NK-92 treated with Interleukin-12 subunit alpha and Interleukin-12 subunit beta, amount 100 ng/mL, for 24 hours (cell line): ENCODE measurements around the gene ECE1.

ENCODE experiments used
- DNase-seq: peaks from one replicate; lab custom pipeline; 2025; lab: John Stamatoyannopoulos, UW

Gene ECE1

DNA sequence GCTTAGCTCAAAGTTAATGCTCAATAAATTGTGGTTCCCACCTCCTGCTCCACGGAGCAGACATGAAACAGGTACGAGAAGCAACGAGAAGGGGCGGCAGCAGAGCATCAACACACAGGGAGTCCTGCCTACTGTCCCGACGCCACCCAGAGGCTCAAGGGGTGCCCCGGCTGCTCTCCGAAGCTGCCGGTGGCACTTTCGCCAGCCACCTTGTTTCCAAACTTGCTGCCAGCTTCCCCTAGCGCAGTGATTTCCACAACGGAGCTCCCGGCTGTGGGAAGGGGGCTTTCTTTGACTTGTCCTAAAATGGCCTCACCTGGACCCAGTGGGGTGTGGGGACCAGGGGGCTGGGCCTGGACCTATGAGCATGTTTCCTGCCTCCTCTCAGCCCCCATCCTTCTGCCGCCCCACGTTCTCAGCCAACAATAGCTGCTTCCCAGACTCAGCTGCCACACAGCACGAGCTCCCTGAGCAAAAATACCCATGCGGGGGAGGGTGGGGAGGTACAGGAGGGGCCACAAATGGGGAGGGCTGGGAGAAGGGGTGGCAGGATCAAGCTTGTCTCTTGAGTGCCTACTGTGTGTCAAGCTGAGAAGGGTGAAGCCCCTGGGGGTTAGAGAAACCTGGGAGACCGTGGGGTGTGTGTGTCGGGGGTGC is 35.6 kb upstream of the ECE1 start:
- no peak for DNase-seq

GRCh38 chr1:21325231-21325718 is 35.0 kb upstream of the ECE1 start:
- no peak for DNase-seq

DNA sequence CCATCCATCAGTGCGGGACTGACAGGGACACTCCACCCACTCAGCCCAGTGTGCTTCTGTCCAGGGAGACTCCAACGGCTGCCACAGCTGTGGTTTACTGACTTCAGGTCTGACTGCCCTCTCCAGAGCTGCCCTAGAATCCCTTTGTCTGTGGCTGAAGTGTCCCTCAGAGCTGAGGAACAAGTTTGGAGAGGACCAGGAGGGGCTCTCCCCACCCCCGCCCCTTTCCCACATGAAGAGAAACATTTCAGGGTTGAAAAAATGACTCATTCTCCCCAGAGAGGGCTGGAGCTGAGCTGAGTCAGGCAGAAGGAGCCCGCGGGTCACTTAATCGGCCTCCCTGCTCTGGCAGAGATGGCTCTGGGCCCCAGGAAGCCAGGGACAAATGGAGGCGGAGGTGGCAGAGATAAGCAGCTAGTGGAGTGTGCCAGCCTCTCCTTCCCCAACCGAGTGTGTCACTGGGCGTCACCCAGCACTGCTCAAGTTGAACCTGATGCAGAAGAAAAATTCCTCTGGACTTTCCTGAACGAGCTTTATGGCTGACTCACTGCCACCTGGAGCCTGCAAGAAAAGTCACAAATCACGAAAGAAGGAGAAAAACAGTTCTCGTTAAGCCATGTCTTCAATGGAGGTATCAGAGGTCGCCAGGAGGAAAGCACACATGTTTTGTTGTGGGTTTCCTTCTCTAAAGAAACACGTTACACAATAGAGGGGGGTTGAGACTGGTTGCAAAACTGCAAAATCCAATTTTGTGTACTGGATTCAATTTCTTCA is 34.3 kb upstream of the ECE1 start:
- DNase-seq = peak; percentile 48

GRCh38 chr1:21323091-21323490 is 32.8 kb upstream of the ECE1 start:
- no peak for DNase-seq

GRCh38 chr1:21322681-21323016 is 32.4 kb upstream of the ECE1 start:
- DNase-seq = no peak

- DNase-seq = no peak
Observed at GRCh38 chr1:21321963-21322680, 31.9 kb upstream of the ECE1 start.

- no peak for DNase-seq
Observed at GRCh38 chr1:21320410-21321108, 30.3 kb upstream of the ECE1 start.

GRCh38 chr1:21319447-21320407 is 29.5 kb upstream of the ECE1 start:
- DNase-seq = no peak

DNA sequence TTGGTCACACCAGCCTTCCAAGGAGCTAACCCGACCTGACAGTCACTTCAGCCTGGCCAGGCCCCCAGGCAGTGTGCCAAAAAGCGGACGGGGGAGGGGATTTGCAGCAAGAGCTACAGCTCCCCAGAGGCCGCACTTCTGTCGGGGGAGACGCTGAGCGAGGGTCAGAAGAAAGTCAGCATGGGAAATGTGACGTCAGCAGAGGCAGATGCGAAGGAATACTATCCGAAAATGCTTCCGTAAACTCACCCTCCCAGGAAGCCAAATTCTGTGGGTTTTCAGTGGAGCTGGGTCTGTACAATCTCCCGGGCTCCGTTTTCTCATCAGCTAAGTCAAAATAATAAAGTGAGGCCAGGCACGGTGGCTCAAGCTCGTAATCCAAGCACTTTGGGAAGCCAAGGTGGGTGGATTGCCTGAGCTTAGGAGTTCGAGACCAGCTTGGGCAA is 28.5 kb upstream of the ECE1 start:
- DNase-seq = no peak

DNA sequence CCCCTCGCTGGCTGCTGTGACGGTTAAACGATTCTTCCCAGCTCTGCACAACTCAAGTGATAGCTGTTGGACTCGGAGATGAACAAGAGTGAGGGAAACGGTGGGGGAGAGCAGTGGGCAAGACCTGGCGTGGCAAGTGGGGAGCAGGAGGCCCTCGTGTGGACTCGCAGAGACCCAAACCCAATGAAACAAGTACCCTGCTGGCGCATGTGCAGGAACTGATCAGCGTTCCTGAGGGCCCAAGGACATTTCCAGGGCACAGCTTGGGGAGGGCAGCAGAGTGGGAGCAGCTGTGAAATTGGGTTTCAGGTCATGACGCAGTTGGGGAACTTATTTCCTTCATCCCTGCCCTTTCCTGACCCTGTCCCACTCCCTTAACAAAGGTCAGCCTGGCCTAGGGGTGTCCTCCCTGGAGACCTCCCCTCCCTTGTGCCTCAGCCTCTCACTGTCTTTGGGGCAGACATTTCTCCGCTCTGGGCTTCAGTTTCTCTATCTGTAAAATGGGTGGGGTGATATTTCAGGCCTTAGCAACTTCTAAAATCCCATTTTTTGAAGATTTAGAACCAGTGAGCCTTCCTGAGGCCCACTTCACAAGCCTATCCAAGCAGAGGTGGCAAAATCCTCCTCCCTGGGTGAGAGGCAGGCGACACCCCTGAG is 27.9 kb upstream of the ECE1 start:
- no peak for DNase-seq

DNA sequence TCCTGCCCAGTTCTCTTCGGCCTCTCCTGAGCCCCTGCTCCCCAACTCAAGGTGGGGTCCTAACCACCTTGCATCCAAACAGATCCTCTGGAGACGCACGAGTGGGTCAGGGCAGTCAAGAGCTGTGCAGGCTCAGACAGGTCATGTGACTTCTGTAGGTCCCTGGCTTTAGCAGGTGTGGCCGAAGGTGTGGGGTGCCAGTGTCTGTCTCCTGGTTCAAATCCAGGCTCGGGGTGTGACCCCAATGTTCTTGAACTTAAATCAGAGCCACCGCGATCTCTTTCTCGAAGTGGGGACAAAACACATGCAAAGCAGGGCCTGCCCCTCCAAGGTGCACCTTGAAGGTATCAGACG is 27.4 kb upstream of the ECE1 start:
- no peak for DNase-seq

DNA sequence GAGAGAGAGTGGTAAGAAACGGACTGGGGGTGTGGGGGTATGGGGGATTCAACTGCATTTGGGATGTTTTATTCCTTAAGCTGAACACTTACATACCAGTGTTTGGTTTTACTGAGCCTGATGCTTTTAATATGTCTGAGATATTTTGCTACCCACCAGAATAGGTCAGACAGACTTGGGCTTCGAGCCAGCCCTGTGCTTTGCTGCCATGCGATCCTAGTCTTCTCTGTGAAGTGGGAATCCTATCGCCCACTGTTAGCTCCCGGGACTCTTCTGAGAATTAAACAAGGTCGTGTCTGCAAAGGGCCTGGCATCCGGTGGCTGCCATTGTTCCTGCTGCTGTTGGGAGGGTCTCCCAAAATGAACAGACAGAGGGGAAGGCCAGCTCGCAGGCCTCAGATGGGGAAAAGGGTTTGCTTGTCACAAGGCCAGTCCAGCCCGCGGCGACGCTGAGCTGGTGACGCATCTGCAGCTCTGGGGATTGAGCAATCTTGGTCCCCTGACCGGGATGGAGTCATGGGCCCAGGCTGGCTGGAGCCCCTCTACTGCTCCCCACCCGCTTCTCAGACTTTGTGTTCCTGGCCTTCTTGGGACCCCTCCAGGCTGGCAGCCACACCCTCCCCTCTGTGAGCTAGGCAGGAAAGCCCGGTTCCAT is 26.9 kb upstream of the ECE1 start:
- DNase-seq = no peak

- DNase-seq = no peak
Observed at GRCh38 chr1:21314743-21315396, 24.6 kb upstream of the ECE1 start.

- DNase-seq = no peak
Observed at GRCh38 chr1:21313886-21314721, 23.8 kb upstream of the ECE1 start.

- no peak for DNase-seq
Observed at GRCh38 chr1:21313203-21313885, 23.1 kb upstream of the ECE1 start.

GRCh38 chr1:21312407-21312992 is 22.2 kb upstream of the ECE1 start:
- no peak for DNase-seq

GRCh38 chr1:21311016-21311415 is 20.8 kb upstream of the ECE1 start:
- no peak for DNase-seq
